Ectodermal cell (in vitro differentiated cells): Measurements from ENCODE around the gene SMIM44.

ENCODE experiments used
- H3K27ac ChIP-seq: 2 replicates; pipeline ENCODE4 v1.7.0; 2013; ENCODE audit warnings: mild to moderate bottlenecking, low read depth, low read length; ENCODE audit not compliant: insufficient read depth, poor library complexity, severe bottlenecking
- H3K27me3 ChIP-seq: 2 replicates; pipeline ENCODE4 v1.7.0; 2013; ENCODE audit warnings: mild to moderate bottlenecking, low read length; ENCODE audit not compliant: insufficient read depth, control insufficient read depth, poor library complexity, severe bottlenecking
- H3K36me3 ChIP-seq: one replicate; pipeline ENCODE4 v1.7.0; 2013; ENCODE audit warnings: low read length; ENCODE audit not compliant: control insufficient read depth, insufficient read depth
- H3K4me1 ChIP-seq: one replicate; pipeline ENCODE4 v1.7.0; 2013; ENCODE audit warnings: low read length; ENCODE audit not compliant: control insufficient read depth, insufficient read depth
- H3K4me3 ChIP-seq: 2 replicates; pipeline ENCODE4 v1.7.0; 2013; ENCODE audit warnings: low read depth, low read length, control low read depth; ENCODE audit not compliant: insufficient read depth
- H3K9me3 ChIP-seq: 2 replicates; pipeline ENCODE4 v1.7.0; 2013; ENCODE audit warnings: mild to moderate bottlenecking, low read length, moderate library complexity; ENCODE audit not compliant: control insufficient read depth
- WGBS, 2 experiments: methylation state at CpG; one replicate each; pipeline ENCODE4 v1.1.7; 2013; ENCODE audit warnings: missing lambda C conversion rate in 2 of 2; 5-methylcytosine and 5-hydroxymethylcytosine counted together

SMIM44 gene

GRCh38 chr19:3434630-3435553, 48.3 kb downstream of the SMIM44 start:
- no peaks in the 10 kb centered on the region for H3K9me3 ChIP-seq
- peak overlapping the region; percentile 85 for H3K4me3 ChIP-seq
- 0 to 1% methylated on average over 67 of the region's 67 CpGs for WGBS, 2 experiments
- H3K36me3 ChIP-seq, result no peaks in the 10 kb centered on the region
- H3K27ac ChIP-seq, result peak overlapping the region; percentile 84
- H3K27me3 ChIP-seq, result peaks cover 2% of the 10 kb centered on the region
- no peaks in the 10 kb centered on the region for H3K4me1 ChIP-seq

- Histone ChIP-seq H3K27me3 (no peaks in the 10 kb centered on the region), H3K4me1 (no peaks in the 10 kb centered on the region), H3K36me3 (no peaks in the 10 kb centered on the region), H3K9me3 (no peaks in the 10 kb centered on the region), H3K4me3 (peak overlapping the region; percentile 85), H3K27ac (no peak overlapping the region)
- WGBS, 2 experiments, result 86 to 88% methylated on average over 11 of the region's 11 CpGs
Measured at GRCh38 chr19:3433805-3434540, 49.3 kb downstream of the SMIM44 start.

- no peaks in the 10 kb centered on the region for H3K36me3 ChIP-seq
- no peaks in the 10 kb centered on the region for H3K27me3 ChIP-seq
- H3K9me3 ChIP-seq, result no peaks in the 10 kb centered on the region
- no peaks in the 10 kb centered on the region for H3K4me1 ChIP-seq
- WGBS, 2 experiments, result 84 to 87% methylated on average over 11 to 12 of the region's 12 CpGs
- no peak overlapping the region for H3K4me3 ChIP-seq
- no peak overlapping the region for H3K27ac ChIP-seq
Measured at GRCh38 chr19:3433313-3433712, 49.9 kb downstream of the SMIM44 start.
